Transverse colon (tissue), 4 donors: ENCODE results near the gene AP5S1. TPM values are rescaled to one million over a fixed set of nuclear protein-coding genes. Genes with fewer than 3 reads are reported as not detected.

ENCODE experiments used
- DNase-seq: peaks from one replicate; pipeline ENCODE4 v3.0.0-alpha.2; 2019
- H3K27ac ChIP-seq, 4 donors: fragments of 200-600 bp; sonication (generic); 2 replicates each; pipeline ENCODE4 v1.5.1; 2016 to 2018; ENCODE audit warnings: inconsistent platforms in 4 of 4
- H3K27me3 ChIP-seq: fragments of 200-600 bp; sonication (generic); 2 replicates; pipeline ENCODE4 v1.5.1; 2017; ENCODE audit warnings: inconsistent platforms
- H3K36me3 ChIP-seq, 4 donors: fragments of 200-600 bp; sonication (generic); 2 replicates each; pipeline ENCODE4 v1.5.1; 2017 to 2019; ENCODE audit warnings: inconsistent platforms in 4 of 4
- H3K4me1 ChIP-seq, 4 donors: fragments of 200-600 bp; sonication (generic); 2 replicates each; pipeline ENCODE4 v1.5.1; 2017 to 2020; ENCODE audit warnings: inconsistent platforms in 4 of 4
- H3K4me3 ChIP-seq, 4 donors: fragments of 200-600 bp; sonication (generic); 1 replicate in 1 of 4; 2 replicates in 3 of 4; pipeline versions ENCODE4 v1.5.1 to v1.6.1; 2017 to 2019; ENCODE audit warnings: inconsistent platforms in 4 of 4
- H3K9me3 ChIP-seq, 2 donors: fragments of 200-600 bp; sonication (generic); 2 replicates each; pipeline ENCODE4 v1.5.1; 2017 to 2019; ENCODE audit warnings: inconsistent platforms in 2 of 2
- EP300 ChIP-seq: sonication (generic); formaldehyde crosslinking; IDR thresholded peaks from one replicate; pipeline ENCODE4 v1.6.1; 2017; ENCODE audit warnings: antibody characterized with exemption, low read depth
- POLR2A ChIP-seq: fragments of 450-650 bp; IDR thresholded peaks from one replicate; pipeline ENCODE4 v1.6.1; 2016; ENCODE audit warnings: antibody characterized with exemption, mild to moderate bottlenecking, moderate library complexity
- POLR2AphosphoS5 ChIP-seq, 3 donors: sonication (generic); formaldehyde crosslinking; IDR thresholded peaks; one replicate each; pipeline ENCODE4 v1.6.1; 2016; ENCODE audit warnings: antibody characterized with exemption in 3 of 3
- WGBS, 2 donors: methylation state at CpG; one replicate each; pipeline ENCODE4 v1.1.5; 2018; ENCODE audit warnings: low coverage in 1 of 2; 5-methylcytosine and 5-hydroxymethylcytosine counted together
- in situ Hi-C, 4 donors: fragments of 200-750 bp; cut with MboI; loops; one replicate each; pipeline versions ENCODE4 v1.15.0 to v1.15.1; 2017; ENCODE audit warnings: low sequenced_read_pairs in 3 of 4, low pct_ligation_motif_present in 1 of 4, low pct_unique_long_range_greater_than_20kb in 1 of 4
- intact Hi-C: fragments of 100-400 bp; cut with DNase I; formaldehyde crosslinking; loops from one replicate; pipeline ENCODE4 v1.15.1; 2023; ENCODE audit warnings: low total_unique reads
- total RNA-seq, 4 donors: library from RNA; depleted of rRNA; stranded (reverse); fragments of >200 nt; gene quantifications; one replicate each; pipeline ENCODE4 v1.1.0, GENCODE V29; 2016
- TF ChIP-seq, protein P1 (sequence below), 5 experiments: fragments of 200-600 bp in 3 of 5; fragments of 450-650 bp in 2 of 5; sonication (generic) in 3 of 5; IDR thresholded peaks; 1 replicate in 2 of 5; 2 replicates in 3 of 5; pipeline ENCODE4 v1.5.1; 2016 to 2017; ENCODE audit warnings: antibody characterized with exemption in 5 of 5, inconsistent platforms in 3 of 5, mild to moderate bottlenecking in 2 of 5, moderate library complexity in 1 of 5

AP5S1 gene
- total RNA-seq, 4 donors from 2014 or later: 9.1 to 38.5 (median 17.0) TPM

DNA sequence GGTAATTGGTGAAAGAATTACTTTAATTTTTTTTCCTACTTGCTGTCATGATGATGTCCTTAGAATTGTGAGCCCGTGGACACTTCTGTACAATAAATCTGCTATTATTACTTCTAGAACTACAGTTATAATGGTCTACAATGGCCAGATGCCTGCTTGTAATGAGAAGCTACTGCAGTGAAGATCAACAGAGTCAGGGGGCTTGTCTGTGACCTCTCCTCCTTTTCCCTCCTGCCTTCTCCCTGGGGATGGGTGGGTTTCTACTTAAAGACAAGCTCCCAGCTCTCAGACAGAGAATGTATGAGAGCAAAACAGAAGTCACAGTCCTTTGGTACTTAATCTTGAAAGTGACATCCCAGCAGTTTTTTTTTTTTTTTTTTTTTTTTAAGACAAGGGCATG, 55.7 kb downstream of the AP5S1 start:
- Histone ChIP-seq H3K36me3 (peaks cover 0 to 6% (median 0%) of the 10 kb centered on the region in 4 donors), H3K27me3 (no peaks in the 10 kb centered on the region), H3K4me3 (no peak overlapping the region), H3K9me3 (no peaks in the 10 kb centered on the region), H3K4me1 (peaks cover 0 to 3% (median 0%) of the 10 kb centered on the region in 4 donors), H3K27ac (no peak overlapping the region)
- in situ Hi-C loops (loop anchor here in 2 of 4 donors (25.0 kb wide), 1 partner anchor 211 kb away; no protein-coding TSS in a partner anchor), intact Hi-C loops (no loop called here)
- WGBS, 2 donors: 70% methylated on average over 1 of the region's 1 CpG; no CpG with 5 or more reads in 1 of the 2 donors
- TF ChIP-seq, protein P1, sequence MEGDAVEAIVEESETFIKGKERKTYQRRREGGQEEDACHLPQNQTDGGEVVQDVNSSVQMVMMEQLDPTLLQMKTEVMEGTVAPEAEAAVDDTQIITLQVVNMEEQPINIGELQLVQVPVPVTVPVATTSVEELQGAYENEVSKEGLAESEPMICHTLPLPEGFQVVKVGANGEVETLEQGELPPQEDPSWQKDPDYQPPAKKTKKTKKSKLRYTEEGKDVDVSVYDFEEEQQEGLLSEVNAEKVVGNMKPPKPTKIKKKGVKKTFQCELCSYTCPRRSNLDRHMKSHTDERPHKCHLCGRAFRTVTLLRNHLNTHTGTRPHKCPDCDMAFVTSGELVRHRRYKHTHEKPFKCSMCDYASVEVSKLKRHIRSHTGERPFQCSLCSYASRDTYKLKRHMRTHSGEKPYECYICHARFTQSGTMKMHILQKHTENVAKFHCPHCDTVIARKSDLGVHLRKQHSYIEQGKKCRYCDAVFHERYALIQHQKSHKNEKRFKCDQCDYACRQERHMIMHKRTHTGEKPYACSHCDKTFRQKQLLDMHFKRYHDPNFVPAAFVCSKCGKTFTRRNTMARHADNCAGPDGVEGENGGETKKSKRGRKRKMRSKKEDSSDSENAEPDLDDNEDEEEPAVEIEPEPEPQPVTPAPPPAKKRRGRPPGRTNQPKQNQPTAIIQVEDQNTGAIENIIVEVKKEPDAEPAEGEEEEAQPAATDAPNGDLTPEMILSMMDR (IDR thresholded peaks at IDR 0.05): no peak
- TF ChIP-seq POLR2AphosphoS5 (IDR thresholded peaks at IDR 0.05): no peak
- TF ChIP-seq POLR2A: no peak
- TF ChIP-seq EP300: no peak
- no peak for DNase-seq

DNA sequence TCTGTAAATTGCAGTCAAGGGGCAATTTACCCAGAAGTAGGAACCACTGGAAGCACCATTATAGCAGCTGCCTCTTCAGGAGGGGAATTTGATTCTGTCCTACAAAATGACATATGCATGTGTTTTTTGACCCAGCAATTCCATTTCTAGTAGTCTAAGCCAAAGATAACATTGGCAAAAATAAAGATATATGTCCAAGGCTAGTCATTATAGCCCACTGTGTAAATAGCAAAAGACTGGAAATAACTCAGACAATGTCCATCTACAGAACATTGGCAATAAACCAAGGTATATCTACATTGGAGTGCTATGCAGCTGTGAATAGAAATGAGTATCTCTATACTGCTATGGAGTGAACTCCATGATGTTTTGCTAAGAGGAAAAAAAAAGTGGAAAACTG, 56.3 kb downstream of the AP5S1 start:
- H3K36me3 ChIP-seq: peaks cover 0 to 1% (median 0%) of the 10 kb centered on the region in 4 donors
- H3K27ac ChIP-seq: no peak overlapping the region
- TF ChIP-seq POLR2A (no peak), EP300 (no peak), POLR2AphosphoS5 (IDR thresholded peaks at IDR 0.05) (no peak)
- TF ChIP-seq, protein P1 (IDR thresholded peaks at IDR 0.05): no peak
- no peak for DNase-seq
- intact Hi-C loops (no loop called here), in situ Hi-C loops (loop anchor here in 2 of 4 donors (25.0 kb wide), 1 partner anchor 211 kb away; no protein-coding TSS in a partner anchor)
- H3K9me3 ChIP-seq: no peaks in the 10 kb centered on the region
- H3K4me1 ChIP-seq: peaks cover 0 to 3% (median 0%) of the 10 kb centered on the region in 4 donors
- no peaks in the 10 kb centered on the region for H3K27me3 ChIP-seq
- no peak overlapping the region for H3K4me3 ChIP-seq

Other genes starting within 250 kb of the AP5S1 start
- not detected for gene GFRA4, start 157.1 kb upstream of the AP5S1 start, total RNA-seq
- 100 to 1,000 TPM in 1 of 4 donors, 10 to 100 TPM in 3; 15.0 to 150 (median 44.6) TPM for gene ADAM33, start 138.5 kb upstream of the AP5S1 start, total RNA-seq
- 10 to 100 TPM in 1 of 4 donors, 1 to 10 TPM in 3; 2.2 to 17.6 (median 7.9) TPM for gene SIGLEC1, start 107.9 kb upstream of the AP5S1 start, total RNA-seq
- gene HSPA12B, start 87.9 kb upstream of the AP5S1 start, total RNA-seq: 1 to 10 TPM in 3 of 4 donors, under 1 TPM in 1; 0.75 to 4.1 (median 2.7) TPM
- 10 to 100 TPM in 3 of 4 donors, 1 to 10 TPM in 1; 3.0 to 19.9 (median 16.3) TPM for gene ADISSP, start 52.8 kb upstream of the AP5S1 start, total RNA-seq
- under 1 TPM in 1 of 4 donors, not detected in 3; 0.14 TPM for gene SPEF1, start 39.1 kb upstream of the AP5S1 start, total RNA-seq
- 10 to 100 TPM; 66.6 to 83.1 (median 72.8) TPM for gene CENPB, start 33.8 kb upstream of the AP5S1 start, total RNA-seq
- 10 to 100 TPM; 14.1 to 89.4 (median 39.5) TPM for gene CDC25B, start 24.2 kb upstream of the AP5S1 start, total RNA-seq
- 100 to 1,000 TPM in 1 of 4 donors, 10 to 100 TPM in 3; 70.3 to 104 (median 81.8) TPM for gene MAVS, start 26.3 kb downstream of the AP5S1 start, total RNA-seq
- 10 to 100 TPM; 22.9 to 48.7 (median 38.2) TPM for gene PANK2, start 68.8 kb downstream of the AP5S1 start, total RNA-seq
- 1 to 10 TPM; 3.4 to 4.9 (median 3.9) TPM for gene RNF24, start 195.0 kb downstream of the AP5S1 start, total RNA-seq